ENCODE measurements around the gene IGF2BP2.

DNA sequence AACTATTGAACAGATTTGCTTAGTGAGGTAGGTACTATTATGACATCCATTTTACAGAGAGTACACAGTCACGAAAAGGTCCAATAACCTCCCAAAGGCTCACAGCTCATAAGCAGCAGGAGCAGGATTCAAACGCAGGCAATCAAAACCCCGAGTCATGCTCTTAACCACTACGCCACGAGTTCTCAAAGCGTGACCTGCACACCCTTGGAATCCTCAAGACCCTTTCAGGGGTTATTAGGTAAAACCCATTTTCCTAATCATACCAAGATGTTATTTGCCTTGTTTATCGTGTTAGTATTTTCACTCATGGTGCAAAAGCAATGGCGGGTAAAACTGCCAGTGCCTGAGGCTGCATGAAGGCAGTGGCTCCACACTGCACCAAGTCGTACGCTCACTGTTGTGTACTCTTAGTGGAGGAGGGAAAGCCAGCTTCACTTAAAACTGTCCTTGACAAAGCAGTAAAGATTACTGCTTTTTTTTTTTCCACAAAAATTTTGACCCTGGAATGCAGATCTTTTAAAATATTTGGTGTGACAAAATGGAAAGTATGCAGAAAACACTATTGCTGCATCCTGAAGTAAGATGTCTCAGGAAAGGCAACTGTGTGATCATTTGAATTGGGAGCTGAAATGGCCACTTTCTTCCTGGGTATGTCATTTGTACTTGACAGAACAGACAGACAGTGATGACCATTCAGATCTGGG is 96.1 kb downstream of the IGF2BP2 start:
- TF ChIP-seq MAFG (tag; conservative IDR thresholded peaks at IDR 0.05) (0 out of 2 replicates have a peak, but pooled peaks have one; percentile 30), POLR2A (conservative IDR thresholded peaks at IDR 0.05) (no peak)
